Measurements from ENCODE around the gene PDK2. TPM values are rescaled to one million over a fixed set of nuclear protein-coding genes. Genes with fewer than 3 reads are reported as not detected.

PDK2 gene
- total and polyA plus RNA-seq, 9 of the 15 experiments (the other 6 are each of a cell fraction or from before 2014, with no cell fraction given) = 0.03 to 2.5 (median 1.4) TPM

- TF ChIP-seq ZNF318 (IDR thresholded peaks at IDR 0.05; ENCODE audit: borderline replicate concordance in 1 of 2, low read depth in 1 of 2) (peak in 1 of 2 experiments; percentile 75; a peak in 1 of 4 replicates), DIDO1 (tag; IDR thresholded peaks at IDR 0.05; ENCODE audit: low read depth) (no peak), NR0B1 (IDR thresholded peaks at IDR 0.05; ENCODE audit: partially characterized antibody) (no peak), MXD1 (CRISPR knock-in tag; IDR thresholded peaks at IDR 0.05; ENCODE audit: borderline replicate concordance, poor library complexity, severe bottlenecking) (no peak), MTF1 (CRISPR knock-in tag; IDR thresholded peaks at IDR 0.05; ENCODE audit: borderline replicate concordance) (no peak), EGR1 (conservative IDR thresholded peaks at IDR 0.05) (peak; percentile 91), TAL1 (IDR thresholded peaks at IDR 0.05) (no peak), SNAPC5 (CRISPR knock-in tag; IDR thresholded peaks at IDR 0.05) (no peak), RFX5 (IDR thresholded peaks at IDR 0.05; ENCODE audit: low read depth, low read length) (no peak), VEZF1 (CRISPR knock-in tag; IDR thresholded peaks at IDR 0.05) (peak; percentile 92), FOXJ2 (tag; IDR thresholded peaks at IDR 0.05) (no peak), KAT8 (IDR thresholded peaks at IDR 0.05; ENCODE audit: low read depth) (no peak), MAFF (IDR thresholded peaks at IDR 0.05; ENCODE audit: low read length) (no peak), MTA3 (IDR thresholded peaks at IDR 0.05; ENCODE audit: borderline replicate concordance) (0 out of 2 replicates have a peak, but pooled peaks have one; percentile 26)
Observed at GRCh38 chr17:50151937-50152547, 56.9 kb downstream of the PDK2 start (continued).

Measured in K562 (cell line).